ENCODE measurements around the gene RAP2B.
A peak's percentile ranks its signal among the peaks of the same experiment; 100 is the strongest.

The RAP2B gene

GRCh38 chr3:153219146-153219545 lies 57.1 kb downstream of the RAP2B start:
- peak; percentile 66 for DNase-seq (ENCODE audit: low read depth)

More at GRCh38 chr3:153219146-153219545, 57.1 kb downstream of the RAP2B start:
- H3K4me3 ChIP-seq (ENCODE audit: low read length) = no peak overlapping the region
- TF ChIP-seq, protein P1, sequence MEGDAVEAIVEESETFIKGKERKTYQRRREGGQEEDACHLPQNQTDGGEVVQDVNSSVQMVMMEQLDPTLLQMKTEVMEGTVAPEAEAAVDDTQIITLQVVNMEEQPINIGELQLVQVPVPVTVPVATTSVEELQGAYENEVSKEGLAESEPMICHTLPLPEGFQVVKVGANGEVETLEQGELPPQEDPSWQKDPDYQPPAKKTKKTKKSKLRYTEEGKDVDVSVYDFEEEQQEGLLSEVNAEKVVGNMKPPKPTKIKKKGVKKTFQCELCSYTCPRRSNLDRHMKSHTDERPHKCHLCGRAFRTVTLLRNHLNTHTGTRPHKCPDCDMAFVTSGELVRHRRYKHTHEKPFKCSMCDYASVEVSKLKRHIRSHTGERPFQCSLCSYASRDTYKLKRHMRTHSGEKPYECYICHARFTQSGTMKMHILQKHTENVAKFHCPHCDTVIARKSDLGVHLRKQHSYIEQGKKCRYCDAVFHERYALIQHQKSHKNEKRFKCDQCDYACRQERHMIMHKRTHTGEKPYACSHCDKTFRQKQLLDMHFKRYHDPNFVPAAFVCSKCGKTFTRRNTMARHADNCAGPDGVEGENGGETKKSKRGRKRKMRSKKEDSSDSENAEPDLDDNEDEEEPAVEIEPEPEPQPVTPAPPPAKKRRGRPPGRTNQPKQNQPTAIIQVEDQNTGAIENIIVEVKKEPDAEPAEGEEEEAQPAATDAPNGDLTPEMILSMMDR (IDR thresholded peaks at IDR 0.05; ENCODE audit: insufficient read depth, low read depth, low read length, missing control alignments) = no peak
